HG03378 (cell line): ENCODE measurements around the gene ARFGAP3.

Source experiments
- ATAC-seq: cut with Tn5 transposase; IDR thresholded peaks from one replicate; pipeline ENCODE4 v1.9.1; 2021; ENCODE audit warnings: mild to moderate bottlenecking, moderate library complexity; ENCODE audit not compliant: unreplicated experiment

ARFGAP3 gene

DNA sequence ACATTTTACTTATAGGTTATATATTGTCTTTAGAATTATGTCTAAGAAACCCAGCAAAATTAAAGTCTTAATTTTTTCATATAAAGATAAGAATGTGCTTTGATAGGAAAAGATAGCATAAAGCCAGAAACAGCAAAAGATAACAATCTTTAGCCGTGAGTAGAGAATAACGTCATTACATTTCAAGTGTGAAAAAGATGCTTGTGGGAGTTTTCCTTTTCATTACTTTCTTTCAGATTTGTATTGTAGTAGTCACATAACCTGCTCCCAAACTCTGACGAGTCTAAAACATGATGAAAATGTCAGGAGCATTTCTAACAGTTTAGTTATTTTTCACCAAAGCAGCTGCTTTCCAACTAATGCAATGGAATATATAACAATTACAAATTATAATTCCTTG lies 31.3 kb downstream of the ARFGAP3 start:
- no peak for ATAC-seq

- ATAC-seq = no peak
These were observed 35.7 kb downstream of the ARFGAP3 start for GRCh38 chr22:42821386-42821785.

- no peak for ATAC-seq
These were observed 36.9 kb downstream of the ARFGAP3 start for GRCh38 chr22:42820045-42820763.

- no peak for ATAC-seq
These were observed 37.5 kb downstream of the ARFGAP3 start for GRCh38 chr22:42819412-42820044.

DNA sequence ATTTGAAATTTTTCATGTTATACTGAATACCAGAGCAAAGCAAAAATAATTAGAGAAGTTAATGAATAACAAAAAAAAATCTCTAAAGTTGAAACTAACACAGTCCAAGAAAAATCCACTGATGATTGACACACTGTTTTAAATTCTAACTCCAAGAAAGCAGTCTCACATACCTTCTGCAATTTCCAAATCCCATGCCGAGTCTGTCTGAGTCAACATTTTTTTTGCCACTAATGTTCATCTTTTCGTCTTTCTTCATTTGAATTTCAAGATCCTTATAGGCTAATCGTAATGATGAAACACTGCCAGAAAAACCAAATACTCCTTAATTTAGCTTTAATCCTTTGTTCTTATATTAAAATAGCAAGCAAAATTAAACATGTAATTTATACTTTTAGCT lies 39.5 kb downstream of the ARFGAP3 start:
- no peak for ATAC-seq

DNA sequence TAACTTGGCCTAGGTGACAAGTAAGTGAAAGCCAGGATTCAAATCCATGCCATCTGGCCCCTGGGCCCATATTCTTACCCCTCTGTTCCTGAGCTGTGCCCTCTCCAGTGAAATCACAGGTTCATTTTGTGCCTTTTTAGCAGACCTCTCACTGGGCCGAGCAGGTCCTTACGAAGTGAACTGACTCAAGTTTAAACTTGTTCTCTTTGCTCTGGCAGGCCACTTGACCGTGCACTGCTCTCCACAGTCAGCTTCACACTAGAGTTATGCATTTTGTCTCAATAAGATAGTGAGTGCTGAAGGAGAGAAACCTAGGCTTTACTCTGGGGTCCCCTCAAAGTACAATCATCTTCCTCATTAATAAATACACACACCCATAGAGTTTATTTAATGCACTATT lies 40.7 kb downstream of the ARFGAP3 start:
- no peak for ATAC-seq

GRCh38 chr22:42814616-42815015 lies 42.5 kb downstream of the ARFGAP3 start:
- ATAC-seq = no peak

GRCh38 chr22:42814215-42814614 lies 42.9 kb downstream of the ARFGAP3 start:
- no peak for ATAC-seq

- no peak for ATAC-seq
These were observed 43.6 kb downstream of the ARFGAP3 start for GRCh38 chr22:42813501-42813900.

- ATAC-seq = no peak
These were observed 45.6 kb downstream of the ARFGAP3 start for GRCh38 chr22:42811459-42811858.

DNA sequence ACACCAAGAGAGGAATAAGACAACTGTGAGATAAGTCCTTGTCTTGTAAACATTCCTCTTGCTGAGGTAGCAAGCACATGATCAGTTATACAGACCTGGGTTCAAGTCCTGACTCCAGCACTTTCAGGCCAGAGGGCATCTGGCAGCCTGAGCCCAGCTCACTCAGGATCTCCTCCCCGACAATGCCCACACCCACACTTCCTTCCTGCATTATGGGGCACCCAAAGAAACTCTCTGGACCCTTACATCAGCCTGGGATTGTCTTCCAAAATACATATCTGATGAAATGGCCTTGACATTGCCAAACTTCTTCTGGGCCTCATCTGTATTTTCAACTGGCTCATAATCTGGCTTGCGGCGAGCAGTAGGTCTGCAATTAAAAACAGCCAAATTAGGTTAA lies 48.6 kb downstream of the ARFGAP3 start:
- no peak for ATAC-seq

DNA sequence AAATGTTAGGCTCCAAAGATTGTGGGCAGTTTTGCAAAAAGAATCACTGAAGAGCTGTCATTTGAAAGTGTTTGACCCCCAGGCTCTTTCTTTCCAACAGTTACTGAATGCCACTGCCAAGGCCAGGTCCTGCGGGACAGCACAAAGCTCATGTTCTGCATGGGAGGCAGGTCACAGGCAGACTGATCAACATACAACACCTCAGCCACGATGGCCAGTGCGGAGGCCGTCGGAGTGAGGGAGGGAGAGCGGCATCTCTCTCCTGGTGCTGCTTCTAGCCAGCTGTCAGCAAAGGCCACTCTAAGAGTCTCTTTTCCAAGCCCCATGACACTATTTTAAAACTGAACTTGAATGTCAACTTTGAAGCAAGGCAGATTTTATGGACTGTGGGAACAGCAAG lies 49.9 kb downstream of the ARFGAP3 start:
- ATAC-seq = no peak

GRCh38 chr22:42805998-42806830 lies 50.9 kb downstream of the ARFGAP3 start:
- no peak for ATAC-seq

DNA sequence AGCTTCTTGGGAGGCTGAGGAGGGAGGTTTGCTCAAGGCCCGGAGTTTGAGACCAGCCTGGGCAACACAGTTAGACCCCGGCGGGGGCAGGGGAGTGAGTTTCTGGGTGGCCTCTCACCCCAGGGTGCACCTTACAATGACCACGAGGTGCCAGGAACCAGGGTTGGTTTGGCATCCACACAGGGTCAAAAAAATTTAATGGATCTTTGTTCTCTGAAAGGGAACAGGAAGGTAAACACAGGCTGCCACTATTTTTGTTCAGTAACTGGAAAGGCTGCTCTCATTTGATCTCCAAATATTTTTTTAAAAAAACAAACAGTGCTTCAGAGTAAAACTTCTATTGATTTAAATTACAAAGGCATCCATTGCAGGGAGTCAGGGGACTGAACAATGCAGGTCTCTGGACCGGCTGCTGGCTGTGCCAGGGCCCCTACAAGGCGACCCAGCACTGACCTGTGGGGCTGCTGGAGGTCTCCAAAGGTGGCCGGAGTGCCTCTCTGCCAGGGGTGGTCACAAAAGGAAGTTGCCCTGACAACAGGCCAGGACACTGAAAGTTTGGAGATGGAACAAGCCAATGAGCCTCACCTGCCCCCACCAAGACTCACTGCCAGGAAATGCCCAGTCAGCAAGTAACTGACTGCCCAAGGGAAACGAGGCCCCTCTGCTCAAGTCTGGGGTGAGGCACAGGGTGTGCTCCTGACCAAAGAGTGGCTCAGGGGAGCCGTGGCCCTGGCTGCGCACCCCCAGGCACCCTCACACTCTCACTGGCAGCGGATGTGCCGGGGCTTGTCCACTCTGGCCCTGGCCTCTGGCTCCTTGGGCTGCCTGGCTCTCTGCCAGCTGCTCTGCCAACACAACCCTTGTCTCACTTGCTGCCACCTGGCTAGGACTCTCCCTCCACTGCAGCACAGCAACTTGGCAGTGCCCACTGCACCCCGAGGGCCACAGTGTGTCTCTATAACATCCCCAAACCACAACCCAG lies 51.8 kb downstream of the ARFGAP3 start:
- ATAC-seq = no peak

- ATAC-seq = no peak
These were observed 53.7 kb downstream of the ARFGAP3 start for GRCh38 chr22:42803389-42803788.

DNA sequence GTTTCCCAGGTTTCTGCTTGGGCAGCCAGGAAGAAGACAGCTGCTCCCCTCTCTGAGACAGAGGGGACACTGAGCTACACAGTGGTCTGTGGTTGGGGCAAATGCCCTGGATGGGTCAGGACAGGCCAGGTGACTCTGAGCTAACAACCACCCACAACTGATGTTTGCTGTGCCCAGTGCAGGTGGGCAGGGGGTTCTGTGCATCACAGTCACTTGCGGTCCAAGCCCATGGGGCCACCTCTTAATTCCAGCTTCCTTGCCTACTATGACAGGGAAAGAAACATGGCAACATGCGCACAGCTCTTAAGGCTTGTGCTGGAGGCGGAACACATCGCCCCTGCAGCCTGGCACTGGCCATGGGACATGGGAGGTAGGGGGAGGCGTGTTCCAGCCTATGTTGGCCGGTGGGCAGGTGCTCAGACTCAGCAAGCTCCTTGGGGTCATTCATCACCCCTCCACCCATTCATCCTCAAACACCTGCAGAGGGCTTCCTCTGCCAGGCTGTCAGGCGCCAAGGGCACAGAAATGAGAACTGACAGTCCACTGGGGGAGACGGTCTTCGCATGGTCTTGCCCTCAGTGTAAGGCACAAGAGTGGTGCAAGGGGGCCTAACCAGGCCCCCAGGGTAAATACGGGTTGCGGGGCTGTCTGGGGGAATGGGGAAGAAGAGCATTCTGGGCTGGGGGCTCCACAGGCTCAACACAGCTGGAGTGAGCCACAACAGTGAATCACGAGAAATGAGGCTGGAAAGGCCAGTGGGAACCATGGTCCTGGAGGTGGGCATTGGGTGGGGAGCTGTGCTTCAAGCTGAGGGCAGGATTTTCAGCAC lies 55.6 kb downstream of the ARFGAP3 start:
- ATAC-seq = no peak

GRCh38 chr22:42800451-42801251 lies 56.4 kb downstream of the ARFGAP3 start:
- no peak for ATAC-seq

DNA sequence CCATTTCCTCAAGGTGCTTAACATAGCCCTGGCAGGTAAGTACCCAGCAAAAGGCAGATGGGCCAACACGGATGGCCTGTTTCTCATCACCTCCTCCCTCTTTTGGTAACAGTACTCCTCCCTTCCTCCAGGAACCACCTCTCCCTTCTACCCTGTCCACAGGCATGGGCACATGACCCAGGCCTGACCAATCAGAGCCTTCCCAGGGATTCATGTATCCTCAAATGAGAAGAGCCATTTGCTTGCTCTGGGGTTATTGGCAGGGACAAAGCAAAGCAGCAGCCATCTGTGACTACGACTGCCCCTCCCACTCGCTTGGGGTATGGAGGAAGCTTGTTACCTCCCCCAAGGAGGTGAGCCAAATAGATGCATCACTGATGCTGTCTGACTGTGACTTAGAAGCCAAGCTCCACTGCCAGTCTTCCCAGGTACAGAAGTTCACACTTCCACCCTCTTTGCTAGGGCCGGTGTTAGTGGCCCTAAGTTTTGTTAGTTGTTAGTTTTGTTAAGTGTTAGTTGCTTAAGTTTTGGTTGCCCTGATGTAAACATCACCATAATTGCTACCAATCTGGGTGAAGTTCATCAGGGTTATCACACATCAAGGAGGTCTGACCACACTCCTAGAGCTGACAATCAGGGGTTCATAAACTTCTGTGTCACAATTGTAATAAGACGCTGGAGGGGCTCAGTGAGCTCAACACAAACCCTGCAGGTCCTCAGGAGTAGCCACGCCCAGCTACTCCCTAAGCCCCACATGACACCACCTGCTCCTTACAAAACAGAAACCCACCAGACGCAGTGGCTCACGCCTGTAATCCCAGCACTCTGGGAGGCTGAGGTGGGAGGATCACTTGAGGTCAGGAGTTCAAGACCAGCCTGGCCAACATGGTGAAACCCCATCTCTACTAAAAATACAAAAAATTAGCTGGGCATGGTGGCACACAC lies 57.3 kb downstream of the ARFGAP3 start:
- ATAC-seq = no peak
